Small intestine (tissue), 7 donors: ENCODE measurements around the gene RAI1. TPM values are rescaled to one million over a fixed set of nuclear protein-coding genes. Genes with fewer than 3 reads are reported as not detected.

Source experiments
- DNase-seq, 2 donors: peaks; one replicate each; pipeline versions ENCODE4 v3.0.0 to v3.0.0-alpha.2; 2013
- FAIRE-seq: peaks from 2 replicates; lab custom pipeline; 2012; peaks lifted over from hg19 to GRCh38; lab: Jason Lieb, UNC
- H3K27ac ChIP-seq, 3 donors: one replicate each; pipeline ENCODE4 v1.5.1; 2013; ENCODE audit warnings: low read length in 2 of 3, mild to moderate bottlenecking in 2 of 3, control low read depth in 1 of 3, inconsistent platforms in 1 of 3, low read depth in 1 of 3, moderate library complexity in 1 of 3
- H3K27me3 ChIP-seq, 3 donors: one replicate each; pipeline ENCODE4 v1.6.1; 2013; ENCODE audit warnings: low read length in 3 of 3, inconsistent platforms in 1 of 3; ENCODE audit not compliant: control insufficient read depth in 3 of 3, insufficient read depth in 3 of 3
- H3K36me3 ChIP-seq, 3 donors: one replicate each; pipeline ENCODE4 v1.6.1; 2013; ENCODE audit warnings: low read length in 3 of 3, inconsistent platforms in 1 of 3, low read depth in 1 of 3, mild to moderate bottlenecking in 1 of 3, moderate library complexity in 1 of 3; ENCODE audit not compliant: control insufficient read depth in 3 of 3, insufficient read depth in 2 of 3
- H3K4me1 ChIP-seq, 3 donors: one replicate each; pipeline ENCODE4 v1.6.1; 2013; ENCODE audit warnings: low read length in 2 of 3, inconsistent platforms in 1 of 3, low read depth in 1 of 3, mild to moderate bottlenecking in 1 of 3, moderate library complexity in 1 of 3; ENCODE audit not compliant: control insufficient read depth in 3 of 3, insufficient read depth in 2 of 3
- H3K4me3 ChIP-seq, 3 donors: one replicate each; pipeline ENCODE4 v1.5.1; 2013; ENCODE audit warnings: low read length in 3 of 3, control low read depth in 1 of 3, inconsistent platforms in 1 of 3, low read depth in 1 of 3, mild to moderate bottlenecking in 1 of 3, moderate library complexity in 1 of 3
- H3K9me3 ChIP-seq, 2 donors: one replicate each; pipeline ENCODE4 v1.6.1; 2013; ENCODE audit warnings: low read depth in 1 of 2, low read length in 1 of 2; ENCODE audit not compliant: control insufficient read depth in 2 of 2, insufficient read depth in 1 of 2
- WGBS, 3 donors: extraction: QIAGEN DNeasy Blood & Tissue Kit; methylation state at CpG; one replicate each; pipeline ENCODE4 v1.1.7; 2013; 5-methylcytosine and 5-hydroxymethylcytosine counted together
- polyA plus RNA-seq, 4 donors: library from polyadenylated mRNA; stranded (reverse) in 3 of 4; unstranded in 1 of 4; fragments of 200-250 nt in 3 of 4; fragments of 120-200 nt in 1 of 4; gene quantifications; one replicate each; pipeline versions ENCODE4 v1.2.1 to v1.2.3, GENCODE V29; 2013
- donor health status: healthy with polysubstance abuse.
- donor health status: control.
- donor health status: control.
- donor health status: Bipolar disorder and iron deficiency.
- donor health status: healthy.

The RAI1 gene
- polyA plus RNA-seq, 4 donors = 2.4 to 20.7 (median 6.2) TPM

GRCh38 chr17:17830740-17831207 is 149.5 kb downstream of the RAI1 start:
- H3K4me1 ChIP-seq = peaks cover 2 to 52% (median 11%) of the 10 kb centered on the region in 3 donors
- peaks cover 0 to 74% (median 2%) of the 10 kb centered on the region in 3 donors for H3K36me3 ChIP-seq
- peak overlapping the region; percentile 6 to 77 (median 32) for H3K27ac ChIP-seq
- WGBS, 3 donors = 24 to 56% (median 36%) methylated on average over 6 of the region's 6 CpGs
- FAIRE-seq (no peak), DNase-seq (peak; percentile 56 to 89)
- no peaks in the 10 kb centered on the region for H3K27me3 ChIP-seq
- H3K9me3 ChIP-seq = no peaks in the 10 kb centered on the region
- no peak overlapping the region for H3K4me3 ChIP-seq

GRCh38 chr17:17831208-17832031 is 150.2 kb downstream of the RAI1 start:
- H3K27ac ChIP-seq = peak overlapping the region in 2 of 3 donors; percentile 32 to 42
- H3K4me1 ChIP-seq = peaks cover 2 to 47% (median 11%) of the 10 kb centered on the region in 3 donors

GRCh38 chr17:17832032-17832363 is 150.7 kb downstream of the RAI1 start:
- WGBS, 3 donors = 82 to 95% (median 88%) methylated on average over 2 of the region's 2 CpGs
- peak overlapping the region in 2 of 3 donors; percentile 24 to 42 for H3K27ac ChIP-seq
- H3K27me3 ChIP-seq = no peaks in the 10 kb centered on the region
- no peaks in the 10 kb centered on the region for H3K9me3 ChIP-seq
- no peak overlapping the region for H3K4me3 ChIP-seq
- DNase-seq (no peak), FAIRE-seq (no peak)
- peaks cover 2 to 44% (median 11%) of the 10 kb centered on the region in 3 donors for H3K4me1 ChIP-seq
- H3K36me3 ChIP-seq = peaks cover 0 to 65% (median 2%) of the 10 kb centered on the region in 3 donors

More at GRCh38 chr17:17831208-17832031, 150.2 kb downstream of the RAI1 start:
- H3K36me3 ChIP-seq = peaks cover 0 to 71% (median 2%) of the 10 kb centered on the region in 3 donors
- no peak overlapping the region for H3K4me3 ChIP-seq
- FAIRE-seq (no peak), DNase-seq (no peak)
- no peaks in the 10 kb centered on the region for H3K9me3 ChIP-seq
- no peaks in the 10 kb centered on the region for H3K27me3 ChIP-seq
- 82 to 85% (median 85%) methylated on average over 12 of the region's 12 CpGs for WGBS, 3 donors

GRCh38 chr17:17833658-17834357 is 152.6 kb downstream of the RAI1 start:
- Histone ChIP-seq H3K4me1 (peaks cover 8 to 60% (median 15%) of the 10 kb centered on the region in 3 donors), H3K27me3 (no peaks in the 10 kb centered on the region), H3K36me3 (peaks cover 0 to 47% (median 2%) of the 10 kb centered on the region in 3 donors), H3K4me3 (no peak overlapping the region), H3K27ac (no peak overlapping the region), H3K9me3 (no peaks in the 10 kb centered on the region)
- 73 to 79% (median 76%) methylated on average over 8 of the region's 8 CpGs for WGBS, 3 donors
- no peak for FAIRE-seq
- no peak for DNase-seq

GRCh38 chr17:17834974-17835373 is 153.7 kb downstream of the RAI1 start:
- Histone ChIP-seq H3K4me1 (peaks cover 8 to 68% (median 15%) of the 10 kb centered on the region in 3 donors), H3K9me3 (no peaks in the 10 kb centered on the region), H3K36me3 (peaks cover 0 to 41% (median 2%) of the 10 kb centered on the region in 3 donors), H3K27ac (peak overlapping the region; percentile 32 to 99 (median 99)), H3K4me3 (peak overlapping the region in 2 of 3 donors; percentile 47 to 82), H3K27me3 (no peaks in the 10 kb centered on the region)
- peak in 1 of 2 donors; percentile 33 for DNase-seq
- 69 to 77% (median 69%) methylated on average over 4 of the region's 4 CpGs for WGBS, 3 donors
- no peak for FAIRE-seq

- Histone ChIP-seq H3K27me3 (no peaks in the 10 kb centered on the region), H3K9me3 (no peaks in the 10 kb centered on the region), H3K36me3 (peaks cover 0 to 38% (median 2%) of the 10 kb centered on the region in 3 donors), H3K4me3 (peak overlapping the region in 2 of 3 donors; percentile 47 to 82), H3K27ac (peak overlapping the region; percentile 89 to 99 (median 99)), H3K4me1 (peaks cover 8 to 68% (median 9%) of the 10 kb centered on the region in 3 donors)
- DNase-seq (no peak), FAIRE-seq (no peak)
- WGBS, 3 donors = 25 to 27% (median 25%) methylated on average over 25 of the region's 25 CpGs
These were observed 154.4 kb downstream of the RAI1 start for GRCh38 chr17:17835415-17836249.

GRCh38 chr17:17836250-17836817 is 155.1 kb downstream of the RAI1 start:
- Histone ChIP-seq H3K27me3 (no peaks in the 10 kb centered on the region), H3K27ac (peak overlapping the region; percentile 99 to 100 (median 99)), H3K4me3 (peak overlapping the region; percentile 74 to 94 (median 82)), H3K9me3 (no peaks in the 10 kb centered on the region), H3K4me1 (peaks cover 8 to 68% (median 11%) of the 10 kb centered on the region in 3 donors), H3K36me3 (peaks cover 0 to 30% (median 2%) of the 10 kb centered on the region in 3 donors)
- DNase-seq = peak; percentile 97 to 100
- no peak for FAIRE-seq
- WGBS, 3 donors = 0% methylated on average over 45 to 69 of the region's 69 CpGs
